Adrenal gland (tissue), 5 donors: ENCODE results near the gene PLEKHN1.

ENCODE experiments used
- CTCF ChIP-seq, 6 experiments: fragments of 450-650 bp in 4 of 6; fragments of 200-600 bp in 2 of 6; sonication (generic) in 1 of 6; IDR thresholded peaks; 1 replicate in 5 of 6; 2 replicates in 1 of 6; pipeline versions ENCODE4 v1.5.1 to v1.8.0; 2016 to 2021; ENCODE audit warnings: antibody characterized with exemption in 6 of 6, mild to moderate bottlenecking in 2 of 6, moderate library complexity in 1 of 6
- POLR2A ChIP-seq, 2 donors: fragments of 450-650 bp; IDR thresholded peaks; one replicate each; pipeline ENCODE4 v1.6.1; 2017; ENCODE audit warnings: antibody characterized with exemption in 2 of 2, mild to moderate bottlenecking in 2 of 2, moderate library complexity in 1 of 2
- donor health status: DM: no; HTN: no; CAD: no.

DNA sequence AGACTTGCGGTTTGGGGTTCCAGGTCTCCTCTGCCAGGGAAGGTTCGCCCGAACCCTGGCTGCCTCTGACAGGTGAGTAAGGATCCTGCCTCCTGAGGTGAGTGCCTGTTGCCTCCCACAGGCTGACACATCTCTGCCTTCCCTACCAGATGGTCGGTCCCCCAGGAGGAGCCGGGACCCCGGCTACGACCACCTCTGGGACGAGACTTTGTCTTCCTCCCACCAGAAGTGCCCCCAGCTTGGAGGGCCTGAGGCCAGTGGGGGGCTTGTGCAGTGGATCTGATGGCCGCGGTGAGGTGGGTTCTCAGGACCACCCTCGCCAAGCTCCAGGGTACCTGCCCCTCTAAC lies 8.0 kb downstream of the PLEKHN1 start:
- TF ChIP-seq CTCF (IDR thresholded peaks at IDR 0.05) = no peak
- no peak for TF ChIP-seq POLR2A (IDR thresholded peaks at IDR 0.05)
